Erythroblast (primary cell): ENCODE results near the gene PIK3CA.

ENCODE experiments used
- GATA1 ChIP-seq: IDR thresholded peaks from 2 replicates; pipeline ENCODE4 v1.6.1; 2011; ENCODE audit warnings: low read depth, mild to moderate bottlenecking, control low read depth, low read length, moderate library complexity
- POLR2A ChIP-seq: IDR thresholded peaks from 2 replicates; pipeline ENCODE4 v1.6.1; 2011; ENCODE audit warnings: mild to moderate bottlenecking, low read length

- no peak for TF ChIP-seq POLR2A
- TF ChIP-seq GATA1: no peak
Measured at GRCh38 chr3:179258820-179259219, 110.7 kb downstream of the PIK3CA start.
